ENCODE data around the gene CLECL1.
"Not testable (repeated sequence)": the region's sequence is repeated elsewhere in the genome, so short reads cannot be mapped to it uniquely, and the experiment has no call there.

The CLECL1 gene

DNA sequence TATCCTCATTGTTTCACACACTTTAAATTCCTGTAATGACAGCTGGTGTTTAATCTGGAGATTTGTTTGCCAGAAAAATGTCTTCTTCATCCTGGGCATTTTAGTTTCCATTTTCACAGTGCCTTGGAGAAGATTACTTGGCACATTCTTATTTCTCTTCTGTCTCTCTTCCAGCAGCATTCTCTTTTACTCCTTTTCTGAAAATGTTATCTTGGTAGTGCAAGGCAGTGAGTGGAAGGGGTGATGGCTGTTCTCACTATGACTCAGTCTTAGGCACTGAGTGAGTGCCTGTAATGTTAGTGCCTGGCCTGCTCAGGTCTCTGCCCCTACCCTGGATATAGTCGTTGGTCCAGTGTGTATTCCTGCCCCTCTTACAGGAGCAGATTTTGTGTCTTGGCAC is 13.1 kb downstream of the CLECL1 start:
- no peak for DNase-seq (ENCODE audit: low read depth, low spot score)

DNA sequence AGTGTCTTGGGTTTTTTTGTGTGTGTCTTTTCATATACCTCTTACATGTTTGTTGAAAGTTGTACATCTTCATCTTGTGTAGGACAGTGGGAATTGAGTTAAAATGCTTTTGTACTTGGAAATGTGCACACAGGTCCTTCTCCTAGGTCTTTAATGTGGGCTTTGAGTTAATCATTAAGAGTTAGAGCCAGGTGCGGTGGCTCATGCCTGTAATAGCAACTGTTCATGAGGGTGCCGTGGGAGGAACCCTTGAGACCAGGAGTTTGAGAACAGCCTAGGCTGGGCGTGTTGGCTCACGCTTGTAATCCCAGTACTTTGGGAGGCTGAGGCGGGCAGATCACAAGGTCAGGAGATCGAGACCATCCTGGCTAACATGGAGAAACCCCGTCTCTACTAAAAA is 13.9 kb downstream of the CLECL1 start:
- no peak for DNase-seq (ENCODE audit: low read depth, low spot score)

- no peak for DNase-seq (ENCODE audit: low read depth, low spot score)
Observed at GRCh38 chr12:9717070-9717925, 15.6 kb downstream of the CLECL1 start.

- DNase-seq (ENCODE audit: low read depth, low spot score) = not testable (repeated sequence)
Observed at GRCh38 chr12:9713032-9713558, 19.8 kb downstream of the CLECL1 start.

DNA sequence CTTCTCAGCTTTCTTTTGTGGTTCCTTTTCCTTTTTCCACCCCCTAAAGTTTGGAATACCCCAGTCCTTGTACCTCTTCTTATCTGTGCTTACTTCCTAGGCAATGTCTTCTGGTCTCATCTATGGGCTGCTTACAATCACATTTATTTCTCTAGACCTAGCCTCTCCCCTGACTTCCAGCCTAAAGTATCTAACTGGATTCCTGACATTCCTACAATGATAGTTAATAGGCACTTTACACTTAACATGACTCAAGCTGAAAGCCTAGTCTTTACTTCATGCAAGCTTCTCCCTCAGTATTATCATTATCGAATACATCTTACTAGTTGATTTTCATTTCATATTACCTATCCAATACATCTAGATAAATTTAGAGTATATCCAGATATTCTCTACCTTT is 21.2 kb downstream of the CLECL1 start:
- DNase-seq (ENCODE audit: low read depth, low spot score) = no peak

DNA sequence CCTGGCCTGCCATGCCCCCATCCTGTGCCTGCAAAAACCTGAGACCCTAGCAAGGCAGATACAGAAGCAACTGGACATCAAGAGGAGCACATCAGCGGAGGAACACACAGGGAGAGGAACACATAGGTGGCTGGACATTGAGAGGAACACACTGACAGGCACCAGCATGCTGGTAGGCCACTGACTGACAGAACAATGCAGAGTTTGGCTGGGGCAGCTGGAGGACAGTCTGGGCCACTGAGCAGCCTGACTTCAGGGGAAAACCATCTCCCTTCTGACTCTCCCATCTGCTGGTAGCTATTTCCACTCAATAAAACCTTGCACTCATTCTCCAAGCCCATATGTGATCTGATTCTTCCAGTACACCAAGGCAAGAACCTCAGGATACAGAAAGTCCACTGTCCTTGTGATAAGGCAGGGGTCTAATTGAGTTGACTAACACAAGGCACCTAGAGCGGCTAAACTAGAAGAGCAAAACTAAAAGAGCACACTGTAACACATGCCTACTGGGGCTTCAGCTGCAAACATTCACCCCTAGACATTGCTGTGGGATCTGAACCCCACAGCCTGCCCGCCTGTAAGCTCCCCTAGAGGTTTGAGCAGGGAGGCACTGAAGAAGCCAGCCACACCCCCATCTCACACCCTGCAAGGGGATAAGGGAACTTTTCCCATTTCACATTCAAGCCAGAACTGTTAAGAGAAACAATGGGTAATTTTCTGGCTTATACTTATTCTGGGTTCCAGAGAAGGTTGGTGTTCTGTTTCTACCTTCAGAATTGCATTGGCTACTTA is 22.1 kb downstream of the CLECL1 start:
- DNase-seq (ENCODE audit: low read depth, low spot score) = no peak

GRCh38 chr12:9708853-9709252 is 24.0 kb downstream of the CLECL1 start:
- no peak for DNase-seq (ENCODE audit: low read depth, low spot score)

DNA sequence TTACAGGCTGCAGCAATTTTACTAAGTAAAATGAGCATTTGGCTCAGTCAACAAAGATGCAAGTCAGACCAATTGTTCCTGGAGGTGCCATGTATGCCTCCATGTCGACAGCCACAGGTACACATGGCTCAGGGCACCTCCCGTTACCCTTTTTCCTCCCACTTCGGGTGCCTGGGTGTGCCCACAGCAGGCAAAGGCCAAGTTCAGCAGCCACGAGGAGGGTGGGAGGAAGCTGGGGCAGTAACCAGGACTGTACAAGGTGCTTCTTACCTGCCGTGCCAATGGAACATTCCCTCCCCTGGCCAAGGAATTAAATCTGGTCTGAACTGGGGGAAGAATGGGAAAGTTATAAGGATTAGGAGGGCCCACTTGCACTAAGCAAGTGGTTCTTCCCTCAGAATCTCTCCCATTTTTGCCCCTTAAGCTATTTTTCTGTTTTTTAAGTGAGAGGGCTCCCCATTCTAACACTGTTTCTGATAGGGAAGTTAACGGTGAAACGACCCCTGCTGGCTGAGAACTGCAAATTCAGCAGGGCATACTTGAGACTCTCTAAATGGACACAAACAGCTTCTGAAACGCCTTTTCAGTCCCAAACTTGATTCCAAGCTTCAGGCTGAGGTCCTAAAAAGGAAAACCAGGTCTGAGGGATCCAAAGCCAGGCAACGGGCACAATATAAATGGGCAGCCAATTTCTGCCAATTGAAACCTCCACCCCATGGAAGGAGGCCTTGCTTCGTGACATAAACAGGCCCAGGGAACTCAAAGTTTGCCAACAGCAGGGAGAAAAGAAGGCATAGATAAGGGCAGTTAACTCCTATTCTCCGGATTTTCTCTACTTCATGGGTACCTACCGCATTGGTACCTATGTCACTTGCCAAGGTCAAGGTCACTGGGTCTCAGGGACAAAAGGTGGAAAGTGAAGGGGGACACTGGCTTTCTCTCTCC is 24.8 kb downstream of the CLECL1 start:
- peak; percentile 54 for DNase-seq (ENCODE audit: low read depth, low spot score)

DNA sequence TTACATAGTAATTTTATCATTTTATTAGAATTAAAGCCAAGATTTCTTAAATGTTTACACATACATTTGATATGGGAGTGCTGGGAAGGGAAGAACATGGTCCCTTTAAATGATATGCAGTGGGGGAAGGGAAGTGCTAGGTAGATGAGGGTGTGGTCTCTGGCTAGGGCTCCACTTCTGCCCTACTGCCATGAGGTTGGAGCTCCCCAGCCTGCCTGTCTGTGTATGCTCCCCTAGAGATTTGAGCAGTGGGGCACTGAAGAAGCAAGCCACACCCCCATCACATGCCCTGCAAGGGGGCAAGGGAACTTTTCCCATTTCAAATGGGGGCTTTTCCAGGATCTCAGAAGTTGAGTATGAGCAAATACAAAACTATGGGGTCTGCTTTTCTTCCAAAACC is 25.5 kb downstream of the CLECL1 start:
- DNase-seq (ENCODE audit: low read depth, low spot score) = no peak

DNA sequence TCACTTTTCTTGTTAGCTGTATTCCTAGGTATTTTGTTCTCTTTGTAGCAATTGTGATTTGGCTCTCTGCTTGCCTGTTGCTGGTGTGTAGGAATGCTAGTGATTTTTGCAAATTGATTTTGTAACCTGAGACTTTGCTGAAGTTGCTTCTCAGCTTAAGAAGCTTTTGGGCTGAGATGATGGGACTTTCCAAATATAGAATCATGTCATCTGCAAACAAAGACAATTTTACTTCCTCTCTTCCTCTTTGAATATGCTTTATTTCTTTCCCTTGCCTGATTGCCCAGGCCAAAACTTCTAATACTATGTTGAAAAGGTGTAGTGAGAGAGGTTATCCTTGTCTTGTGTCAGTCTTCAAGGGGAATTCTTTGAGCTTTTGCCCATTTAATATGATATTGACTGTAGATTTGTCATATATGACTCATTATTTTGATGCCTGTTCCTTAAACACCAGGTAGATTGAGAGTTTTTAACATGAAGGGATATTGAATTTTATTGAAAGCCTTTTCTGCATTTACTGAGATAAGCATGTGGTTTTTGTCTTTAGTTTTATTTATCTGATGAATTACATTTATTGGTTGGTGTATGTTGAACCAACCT is 26.7 kb downstream of the CLECL1 start:
- DNase-seq (ENCODE audit: low read depth, low spot score) = no peak

- not testable (repeated sequence) for DNase-seq (ENCODE audit: low read depth, low spot score)
Observed at GRCh38 chr12:9704561-9704960, 28.3 kb downstream of the CLECL1 start.

- no peak for DNase-seq (ENCODE audit: low read depth, low spot score)
Observed at GRCh38 chr12:9702255-9702654, 30.6 kb downstream of the CLECL1 start.

- no peak for DNase-seq (ENCODE audit: low read depth, low spot score)
Observed at GRCh38 chr12:9701380-9702154, 31.3 kb downstream of the CLECL1 start.

- DNase-seq (ENCODE audit: low read depth, low spot score) = no peak
Observed at GRCh38 chr12:9700606-9700956, 32.3 kb downstream of the CLECL1 start.

DNA sequence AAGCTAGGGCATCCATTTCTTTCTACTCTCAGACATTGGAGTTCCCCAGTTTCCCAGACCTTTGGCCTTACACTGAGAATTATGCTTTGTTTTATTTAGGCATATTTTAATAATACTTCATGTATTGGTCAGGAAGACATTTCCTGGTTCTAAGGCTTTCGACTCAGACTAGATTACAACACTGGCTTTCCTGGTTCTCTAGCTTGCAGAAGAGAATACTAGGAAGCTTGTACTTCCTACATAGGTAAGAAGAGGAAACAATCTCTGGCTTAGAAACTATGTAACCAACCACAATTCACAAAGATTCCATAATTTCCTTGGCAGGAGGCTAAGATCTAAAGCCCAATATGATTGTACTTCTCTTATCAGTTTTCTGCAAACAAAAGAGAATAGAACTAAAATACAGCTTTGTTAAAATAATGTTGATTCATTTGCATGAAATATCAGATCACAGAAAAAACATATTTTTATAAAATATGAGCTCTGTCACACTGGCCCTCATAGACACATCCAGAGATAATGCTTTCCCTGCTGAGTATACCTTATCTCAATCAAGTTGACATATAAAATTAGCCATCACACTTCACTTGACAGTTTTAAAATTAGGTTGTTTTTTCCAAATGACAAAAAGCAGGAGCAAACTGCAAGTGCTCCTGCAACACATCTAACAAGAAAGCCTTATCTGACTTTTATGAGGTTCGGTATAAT is 32.8 kb downstream of the CLECL1 start:
- DNase-seq (ENCODE audit: low read depth, low spot score) = no peak

GRCh38 chr12:9699269-9699897 is 33.5 kb downstream of the CLECL1 start:
- DNase-seq (ENCODE audit: low read depth, low spot score) = no peak

DNA sequence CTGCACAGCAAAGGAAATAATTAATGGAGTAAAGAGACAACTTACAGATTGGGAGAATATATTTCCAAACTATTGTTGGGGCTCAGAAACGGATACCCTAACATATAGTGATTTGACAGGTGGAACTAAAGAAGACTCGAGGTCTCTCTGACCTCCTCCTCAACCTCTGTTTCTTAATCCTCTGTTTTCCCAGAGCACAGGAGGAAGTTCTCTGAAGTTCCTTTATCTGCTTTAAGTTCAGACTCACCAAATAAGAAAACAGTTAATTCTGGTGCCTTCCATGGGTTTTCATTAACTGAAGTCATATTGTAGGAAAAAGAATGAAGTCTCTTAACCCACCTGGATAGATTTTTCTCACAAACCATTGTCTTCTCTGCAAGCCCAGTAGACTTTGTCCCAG is 34.2 kb downstream of the CLECL1 start:
- no peak for DNase-seq (ENCODE audit: low read depth, low spot score)

GRCh38 chr12:9697619-9698018 is 35.3 kb downstream of the CLECL1 start:
- no peak for DNase-seq (ENCODE audit: low read depth, low spot score)

- not testable (repeated sequence) for DNase-seq (ENCODE audit: low read depth, low spot score)
Observed at GRCh38 chr12:9695661-9696060, 37.2 kb downstream of the CLECL1 start.
